ENCODE results near the gene NCCRP1.

Gene NCCRP1

GRCh38 chr19:39181500-39182173, 15.1 kb upstream of the NCCRP1 start:
- no peak for DNase-seq

- DNase-seq = no peak
Observed at GRCh38 chr19:39182174-39182505, 14.6 kb upstream of the NCCRP1 start.

GRCh38 chr19:39183104-39183503, 13.7 kb upstream of the NCCRP1 start:
- no peak for DNase-seq

DNA sequence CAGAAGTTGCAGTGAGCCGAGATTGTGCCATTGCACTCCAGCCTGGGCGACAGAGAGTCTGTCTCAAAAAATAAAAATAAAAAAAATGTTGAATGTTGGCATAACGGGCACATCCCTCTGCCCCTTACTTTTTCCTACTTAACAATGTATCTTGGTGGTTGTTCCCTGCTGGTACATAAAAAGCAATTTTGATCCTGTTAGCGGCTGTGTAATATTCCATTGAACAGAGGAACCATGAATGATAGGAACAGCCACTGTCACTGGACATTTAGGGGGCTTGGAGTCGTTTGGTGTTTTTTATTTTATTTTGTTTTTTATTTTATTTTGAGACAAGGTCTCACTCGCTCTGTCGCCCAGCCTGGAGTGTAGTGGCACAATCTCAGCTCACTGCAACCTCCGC, 10.4 kb upstream of the NCCRP1 start:
- no peak for DNase-seq

GRCh38 chr19:39187552-39187943, 9.2 kb upstream of the NCCRP1 start:
- no peak for DNase-seq

- DNase-seq = no peak
Observed at GRCh38 chr19:39188960-39189359, 7.8 kb upstream of the NCCRP1 start.

- no peak for DNase-seq
Observed at GRCh38 chr19:39190768-39191167, 6.0 kb upstream of the NCCRP1 start.

DNA sequence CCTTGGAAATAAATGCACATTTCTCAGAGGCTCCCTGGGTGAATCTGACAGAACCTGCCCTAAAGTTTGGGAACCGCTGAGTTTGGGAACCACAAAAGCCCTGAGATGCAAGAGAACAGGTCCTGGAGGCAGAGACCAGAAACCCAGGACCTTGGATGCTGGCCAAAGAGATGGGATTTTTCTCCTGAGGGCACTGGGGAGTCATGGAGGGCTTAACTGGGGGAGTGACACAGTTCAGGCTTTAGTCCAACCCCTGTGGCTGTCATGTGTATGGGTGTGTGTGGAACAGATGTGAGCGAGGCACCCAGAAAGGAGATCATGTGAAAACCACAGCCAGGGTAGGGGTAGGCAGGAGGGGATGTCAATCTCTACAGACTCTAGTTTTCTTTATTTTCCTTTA, 3.9 kb upstream of the NCCRP1 start:
- DNase-seq = no peak

- DNase-seq = no peak
Observed at GRCh38 chr19:39193803-39194202, 3.0 kb upstream of the NCCRP1 start.

DNA sequence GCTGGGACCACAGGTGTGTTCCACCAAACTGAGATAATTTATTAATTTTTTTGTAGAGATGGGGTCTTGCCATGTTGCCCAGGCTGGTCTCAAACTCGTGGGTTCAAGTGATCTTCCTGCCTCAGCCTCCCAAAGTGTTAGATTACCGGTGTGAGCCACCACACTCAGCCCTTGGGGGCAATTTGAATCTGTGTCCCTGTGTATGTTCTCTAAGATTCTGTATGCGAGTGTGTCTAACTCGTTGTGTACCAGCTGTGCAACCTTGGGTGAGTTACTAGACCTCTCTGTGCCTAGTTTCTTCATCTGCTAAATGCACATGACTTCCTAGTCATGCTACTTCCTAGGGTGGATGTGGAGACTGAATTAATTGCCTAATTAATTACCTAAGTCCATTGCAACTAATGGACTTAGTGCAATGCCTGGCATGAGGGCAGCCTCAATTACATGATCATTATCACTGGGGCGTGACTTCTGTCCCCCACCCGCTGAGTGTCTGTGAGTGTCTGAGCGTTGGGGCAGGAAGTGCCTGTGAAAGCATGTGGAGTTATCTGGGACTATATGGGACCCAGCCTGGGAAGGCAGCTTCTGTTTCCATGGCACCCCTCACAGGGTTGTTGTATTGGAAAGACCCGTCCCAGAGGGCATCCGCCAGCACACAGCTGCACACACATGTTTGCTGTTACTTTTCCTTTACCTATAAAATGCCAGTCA, 1.8 kb upstream of the NCCRP1 start:
- no peak for DNase-seq

DNA sequence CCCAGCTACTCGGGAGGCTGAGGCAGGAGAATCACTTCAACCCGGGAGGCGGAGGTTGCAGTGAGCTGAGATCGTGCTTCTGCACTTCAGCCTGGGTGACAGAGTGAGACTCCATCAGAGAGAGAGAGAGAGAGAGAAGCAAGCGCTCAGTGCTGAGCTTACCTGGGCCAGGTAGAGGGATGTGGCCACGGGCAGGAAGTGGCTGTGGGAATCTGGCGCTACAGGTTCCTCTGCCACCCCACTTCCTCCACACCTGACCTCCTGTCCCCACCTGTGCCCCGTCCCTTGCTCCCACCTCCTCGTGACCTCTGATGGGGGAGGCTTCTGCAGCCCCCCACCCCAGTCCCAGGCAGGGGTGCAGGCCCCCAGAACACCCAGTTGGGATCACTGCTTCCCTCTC, 1.0 kb upstream of the NCCRP1 start:
- no peak for DNase-seq

- DNase-seq = no peak
Observed at GRCh38 chr19:39196320-39196719, 444 bp upstream of the NCCRP1 start.

- DNase-seq = no peak
Observed at GRCh38 chr19:39197808-39198207, 1.0 kb downstream of the NCCRP1 start.

GRCh38 chr19:39199025-39199424, 2.3 kb downstream of the NCCRP1 start:
- DNase-seq = no peak

DNA sequence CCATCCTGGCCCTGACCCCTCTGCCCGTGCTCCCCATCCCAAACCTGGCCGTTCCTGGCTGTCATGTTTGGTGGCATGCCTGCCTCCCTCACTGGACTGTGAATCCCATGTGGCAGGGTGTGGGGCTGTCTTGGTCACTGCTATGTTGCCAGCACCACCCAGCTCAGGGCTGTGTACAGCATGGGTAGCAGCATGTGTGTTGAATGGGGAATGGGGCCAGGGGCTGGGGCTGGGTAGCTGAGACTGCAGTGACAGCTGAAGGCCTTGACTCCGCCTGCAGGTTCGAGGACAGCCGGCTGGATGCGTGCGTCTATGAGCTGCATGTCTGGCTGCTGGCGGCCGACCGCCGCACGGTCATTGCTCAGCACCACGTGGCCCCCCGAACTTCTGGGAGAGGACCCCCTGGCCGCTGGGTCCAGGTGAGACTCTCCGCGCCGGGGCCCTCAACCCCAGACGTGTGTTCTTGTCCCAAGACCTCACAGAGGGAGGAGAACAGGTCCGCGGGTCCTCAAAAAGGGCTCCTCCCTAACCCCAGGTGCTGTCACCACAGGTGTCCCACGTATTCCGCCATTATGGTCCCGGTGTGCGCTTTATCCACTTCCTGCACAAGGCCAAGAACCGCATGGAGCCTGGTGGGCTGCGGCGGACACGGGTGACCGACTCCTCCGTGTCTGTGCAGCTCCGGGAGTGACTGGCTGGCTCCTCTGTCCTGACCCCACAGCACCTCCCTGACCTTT, 3.5 kb downstream of the NCCRP1 start:
- no peak for DNase-seq

DNA sequence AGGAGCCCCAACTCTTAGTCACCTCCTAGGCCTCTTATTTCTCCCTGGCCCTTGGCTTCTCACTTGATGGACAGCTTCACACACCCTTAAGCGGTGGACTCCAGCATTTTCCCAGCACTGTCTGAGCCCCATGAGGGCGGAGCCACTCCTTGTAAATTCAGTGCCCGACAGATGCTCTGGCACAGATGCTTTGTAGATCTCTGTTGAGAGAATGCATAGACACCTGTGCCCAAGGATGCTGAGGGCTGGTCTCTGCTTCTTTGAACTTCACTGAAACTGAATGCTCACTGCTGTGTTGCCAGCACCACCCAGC, 4.0 kb downstream of the NCCRP1 start:
- no peak for DNase-seq

DNA sequence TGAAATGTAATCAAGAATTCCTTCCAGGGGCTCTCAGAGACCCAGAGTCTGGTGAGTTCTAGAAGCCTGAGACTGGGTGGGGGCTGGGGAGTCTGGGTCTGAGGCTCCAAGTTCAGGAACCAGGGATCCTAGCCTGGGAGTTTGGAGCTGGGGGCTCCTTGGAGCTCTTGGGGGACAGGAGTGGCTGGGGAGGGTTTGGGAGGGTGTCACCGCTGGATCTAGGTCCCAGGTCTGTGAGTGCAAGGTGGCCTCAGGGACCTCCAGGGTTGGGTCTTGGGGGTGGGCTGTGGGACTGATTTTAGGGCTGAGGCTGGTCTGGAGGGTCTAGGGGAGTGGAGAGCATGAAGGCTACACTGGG, 6.2 kb downstream of the NCCRP1 start:
- no peak for DNase-seq

DNA sequence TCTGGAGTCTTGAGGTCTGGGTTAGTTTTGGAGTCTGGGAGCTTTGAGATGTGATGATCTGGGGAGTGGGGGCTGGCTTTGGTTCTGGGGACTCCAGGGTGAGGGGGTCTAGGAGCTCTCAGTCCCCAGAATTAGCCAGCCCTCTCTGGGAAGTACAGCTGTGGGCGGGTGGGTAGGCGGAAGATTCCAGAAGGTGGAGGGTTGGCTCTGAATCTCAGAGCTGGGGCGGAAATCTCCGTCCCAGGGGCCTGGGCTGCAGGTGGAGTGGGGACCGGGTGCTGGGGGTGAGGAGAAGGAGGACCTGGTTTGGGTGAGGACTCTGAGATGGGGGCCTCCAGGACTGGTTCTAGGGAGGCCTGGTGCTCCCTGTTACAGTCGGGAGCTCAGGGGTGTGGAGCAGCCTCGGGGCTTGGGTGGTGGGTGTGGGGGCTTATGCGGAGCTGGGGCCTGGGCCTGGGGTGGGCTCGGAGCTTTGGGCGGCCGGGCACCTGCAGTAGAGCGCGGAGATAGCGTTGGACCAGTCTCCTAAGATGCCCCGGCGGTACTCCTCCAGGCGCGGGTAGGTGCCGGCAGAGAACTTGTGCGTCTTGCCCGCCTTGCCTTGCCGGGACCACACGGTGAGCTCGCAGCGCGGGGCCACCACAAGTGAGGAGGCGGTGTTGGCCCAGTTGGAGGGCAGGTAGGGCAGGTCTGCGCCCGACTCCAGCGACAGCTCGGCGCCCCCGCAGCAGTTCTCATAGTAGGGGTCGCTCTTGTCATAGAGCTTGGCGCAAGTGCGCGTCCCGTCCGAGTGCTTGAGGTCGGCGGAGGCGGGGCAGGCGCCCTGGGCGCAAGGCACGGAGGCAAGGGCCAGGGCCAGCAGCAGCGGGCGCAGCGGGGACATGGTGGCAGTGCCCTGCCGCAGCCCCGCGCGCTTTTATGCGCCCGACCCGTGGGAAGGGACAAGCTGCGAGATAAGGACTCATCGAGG, 6.9 kb downstream of the NCCRP1 start, which contains the start of gene SYCN:
Gene SYCN (minus strand): TSS at position 892 of the 970 bp plus-strand sequence. CDS start 9 bp downstream, at position 883.
- DNase-seq = no peak

GRCh38 chr19:39205449-39205764, 8.6 kb downstream of the NCCRP1 start:
- DNase-seq = no peak

DNA sequence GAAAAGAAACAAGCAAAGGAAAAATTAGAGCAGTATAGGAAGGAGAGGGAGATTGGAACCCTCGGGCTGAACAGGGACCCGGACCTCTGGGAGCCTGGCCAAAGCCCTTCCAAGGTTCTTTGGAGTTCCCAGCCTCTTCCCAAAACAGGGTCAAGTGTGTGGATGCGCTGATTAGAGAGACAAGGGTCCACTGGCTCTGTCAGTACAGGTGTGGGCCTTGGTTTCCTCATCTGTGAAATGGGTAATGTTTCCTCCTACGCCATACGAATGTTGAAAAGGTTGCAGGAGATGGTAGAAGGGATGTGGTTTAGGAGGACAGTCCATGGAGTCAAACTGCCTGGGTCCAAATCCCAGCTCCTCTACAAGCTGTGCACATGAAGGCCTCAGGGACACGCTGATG, 9.4 kb downstream of the NCCRP1 start:
- no peak for DNase-seq

DNA sequence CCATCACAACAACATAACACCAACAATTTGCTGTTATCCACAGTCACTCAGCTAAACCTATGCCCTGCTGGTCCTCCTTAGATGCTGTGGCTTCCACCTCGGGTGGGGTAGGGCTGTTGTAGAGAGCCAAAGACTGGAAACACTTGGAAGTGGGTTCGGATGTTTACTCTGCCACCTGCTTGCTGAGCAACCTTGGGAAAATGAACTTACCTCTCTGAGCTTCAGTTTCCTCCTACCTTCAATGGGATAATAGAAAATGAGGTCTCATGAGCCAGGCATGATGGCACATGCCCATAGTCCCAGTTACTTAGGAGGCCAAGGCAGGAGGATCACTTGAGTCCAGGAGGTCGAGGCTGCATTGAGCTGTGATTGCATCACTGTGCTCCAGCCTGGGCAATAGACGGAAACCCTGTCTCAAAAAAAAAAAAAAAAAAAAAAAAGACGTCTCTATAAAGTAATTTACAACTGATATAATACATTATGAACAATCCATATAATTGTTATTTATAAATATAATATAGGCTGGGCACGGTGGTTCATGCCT, 10.6 kb downstream of the NCCRP1 start:
- DNase-seq = no peak

DNA sequence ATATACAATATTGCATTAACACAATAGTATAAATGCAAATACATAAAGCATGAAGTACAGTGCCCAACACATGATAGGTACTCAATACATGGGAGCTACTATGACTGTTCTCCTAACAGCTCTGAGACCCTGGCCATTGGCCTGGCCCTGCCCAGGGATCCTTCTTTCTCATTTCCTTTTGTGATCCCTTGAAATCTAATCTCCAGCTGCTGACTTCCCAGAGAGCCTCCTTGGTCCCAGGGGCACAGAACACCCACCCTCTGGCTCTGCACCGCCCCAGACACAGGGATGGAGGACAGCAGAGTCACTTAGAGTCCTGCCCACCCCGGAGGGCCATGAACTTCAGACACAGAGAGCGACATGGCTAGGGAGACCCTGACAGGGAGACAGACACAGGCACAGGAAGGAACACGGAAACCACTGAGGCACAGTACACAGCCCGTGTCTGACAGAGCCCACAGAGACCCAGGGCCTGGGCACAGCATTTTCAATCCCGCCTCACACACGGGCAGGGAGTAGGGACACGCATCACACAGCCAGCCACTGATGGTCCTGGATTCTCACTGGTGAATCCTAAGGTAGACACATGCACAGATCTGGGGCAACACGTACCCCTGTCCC, 11.5 kb downstream of the NCCRP1 start:
- no peak for DNase-seq

DNA sequence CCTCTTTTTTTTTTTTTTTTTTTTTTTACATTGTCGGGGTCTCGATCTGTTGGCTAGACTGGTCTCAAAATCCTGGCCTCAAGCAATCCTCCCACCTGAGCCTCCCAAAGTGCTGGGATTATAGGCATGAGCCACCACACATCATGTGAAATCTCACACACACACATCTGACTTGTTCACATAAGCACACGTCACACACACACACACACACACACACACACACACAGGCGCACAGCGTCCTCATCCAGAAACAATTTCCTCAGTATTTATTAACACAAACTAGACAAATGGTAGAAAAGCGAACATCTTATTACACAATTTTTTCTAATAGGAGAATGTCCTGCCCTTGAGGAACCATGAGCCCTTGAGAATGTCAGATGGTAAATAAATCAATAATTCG, 12.4 kb downstream of the NCCRP1 start:
- no peak for DNase-seq
